Measurements from ENCODE around the gene CHN1. TPM values are rescaled to one million over a fixed set of nuclear protein-coding genes. Genes with fewer than 3 reads are reported as not detected.
A peak's percentile ranks its signal among the peaks of the same experiment; 100 is the strongest.

The CHN1 gene
- 8.2 TPM for polyA plus RNA-seq
- long read RNA-seq, donor 1, result 0 reads
- long read RNA-seq, donor 2, result 0 reads
- long read RNA-seq, donor 3, result 0 reads
- long read RNA-seq, donor 4, result 0 reads
- long read RNA-seq, donor 5, result 0 reads
- long read RNA-seq, donor 6, partial matches to known transcripts, result 0 of 1 reads
- long read RNA-seq, donor 6, other reads (novel, unspliced or antisense), result 0 of 1 reads
- long read RNA-seq, donor 7, partial matches to known transcripts, result 0 of 2 reads
- long read RNA-seq, donor 7, other reads (novel, unspliced or antisense), result 0 of 2 reads
- long read RNA-seq, donor 8, partial matches to known transcripts, result 0 of 1 reads
- long read RNA-seq, donor 8, other reads (novel, unspliced or antisense), result 0 of 1 reads
- long read RNA-seq, donor 9, partial matches to known transcripts, result 0 of 1 reads
- long read RNA-seq, donor 9, other reads (novel, unspliced or antisense), result 0 of 1 reads
- long read RNA-seq, donor 10, partial matches to known transcripts, result 0 of 1 reads
- long read RNA-seq, donor 10, other reads (novel, unspliced or antisense), result 0 of 1 reads
- long read RNA-seq, donor 11, partial matches to known transcripts, result 0 of 1 reads
- long read RNA-seq, donor 11, other reads (novel, unspliced or antisense), result 0 of 1 reads

- H3K9me3 ChIP-seq (ENCODE audit: control insufficient read depth, low read depth, low read length), result no peaks in the 10 kb centered on the region
- peak within 1 kb of the TSS; percentile 43 for H3K4me3 ChIP-seq (ENCODE audit: low read length)
- no peaks in the 10 kb centered on the region for H3K4me1 ChIP-seq (ENCODE audit: control insufficient read depth, insufficient read depth, low read length)
- peak within 1 kb of the TSS; percentile 0 for H3K27ac ChIP-seq (ENCODE audit: low read length)
- no CpG with 5 or more reads among the region's 89 CpGs for WGBS (ENCODE audit: insufficient coverage, low lambda C conversion rate)
- no peaks in the 10 kb centered on the region for H3K36me3 ChIP-seq (ENCODE audit: control insufficient read depth, insufficient read depth, low read length)
- peaks cover 51% of the 10 kb centered on the region for H3K27me3 ChIP-seq (ENCODE audit: control insufficient read depth, insufficient read depth, low read length)
- peak; percentile 64 for DNase-seq
These were observed at the start of gene CHN1 for GRCh38 chr2:175004980-175005732. Gene CHN1 (minus strand): TSS chr2:175005381. CDS start chr2:175004912, 469 bp downstream.

GRCh38 chr2:175054340-175054739, 49.2 kb upstream of the CHN1 start:
- Histone ChIP-seq H3K27ac (ENCODE audit: low read length) (no peak overlapping the region), H3K9me3 (ENCODE audit: control insufficient read depth, low read depth, low read length) (no peaks in the 10 kb centered on the region), H3K36me3 (ENCODE audit: control insufficient read depth, insufficient read depth, low read length) (peaks cover 4% of the 10 kb centered on the region), H3K4me1 (ENCODE audit: control insufficient read depth, insufficient read depth, low read length) (no peaks in the 10 kb centered on the region), H3K27me3 (ENCODE audit: control insufficient read depth, insufficient read depth, low read length) (no peaks in the 10 kb centered on the region), H3K4me3 (ENCODE audit: low read length) (no peak overlapping the region)
- no peak for DNase-seq
- no CpG with 5 or more reads among the region's 4 CpGs for WGBS (ENCODE audit: insufficient coverage, low lambda C conversion rate)

- Histone ChIP-seq H3K27me3 (ENCODE audit: control insufficient read depth, insufficient read depth, low read length) (no peaks in the 10 kb centered on the region), H3K4me3 (ENCODE audit: low read length) (no peak overlapping the region), H3K27ac (ENCODE audit: low read length) (no peak overlapping the region), H3K9me3 (ENCODE audit: control insufficient read depth, low read depth, low read length) (no peaks in the 10 kb centered on the region), H3K36me3 (ENCODE audit: control insufficient read depth, insufficient read depth, low read length) (no peaks in the 10 kb centered on the region), H3K4me1 (ENCODE audit: control insufficient read depth, insufficient read depth, low read length) (no peaks in the 10 kb centered on the region)
- no peak for DNase-seq
These were observed 44.5 kb upstream of the CHN1 start for GRCh38 chr2:175049661-175050060.

- 76% methylated on average over 2 of the region's 2 CpGs for WGBS (ENCODE audit: insufficient coverage, low lambda C conversion rate)
- H3K36me3 ChIP-seq (ENCODE audit: control insufficient read depth, insufficient read depth, low read length), result no peaks in the 10 kb centered on the region
These were observed 43.1 kb upstream of the CHN1 start for GRCh38 chr2:175048275-175048674.

GRCh38 chr2:175039490-175039889, 34.3 kb upstream of the CHN1 start:
- DNase-seq, result no peak
- H3K36me3 ChIP-seq (ENCODE audit: control insufficient read depth, insufficient read depth, low read length), result no peaks in the 10 kb centered on the region
- H3K27me3 ChIP-seq (ENCODE audit: control insufficient read depth, insufficient read depth, low read length), result no peaks in the 10 kb centered on the region
- no peak overlapping the region for H3K27ac ChIP-seq (ENCODE audit: low read length)
- H3K4me3 ChIP-seq (ENCODE audit: low read length), result no peak overlapping the region
- no peaks in the 10 kb centered on the region for H3K4me1 ChIP-seq (ENCODE audit: control insufficient read depth, insufficient read depth, low read length)
- no CpG with 5 or more reads among the region's 3 CpGs for WGBS (ENCODE audit: insufficient coverage, low lambda C conversion rate)
- no peaks in the 10 kb centered on the region for H3K9me3 ChIP-seq (ENCODE audit: control insufficient read depth, low read depth, low read length)

More at GRCh38 chr2:175048275-175048674, 43.1 kb upstream of the CHN1 start:
- Histone ChIP-seq H3K27ac (ENCODE audit: low read length) (no peak overlapping the region), H3K27me3 (ENCODE audit: control insufficient read depth, insufficient read depth, low read length) (no peaks in the 10 kb centered on the region), H3K4me3 (ENCODE audit: low read length) (no peak overlapping the region), H3K9me3 (ENCODE audit: control insufficient read depth, low read depth, low read length) (no peaks in the 10 kb centered on the region), H3K4me1 (ENCODE audit: control insufficient read depth, insufficient read depth, low read length) (no peaks in the 10 kb centered on the region)
- no peak for DNase-seq

- H3K27ac ChIP-seq (ENCODE audit: low read length), result no peak overlapping the region
- WGBS (ENCODE audit: insufficient coverage, low lambda C conversion rate), result no CpG with 5 or more reads among the region's 5 CpGs
- H3K36me3 ChIP-seq (ENCODE audit: control insufficient read depth, insufficient read depth, low read length), result no peaks in the 10 kb centered on the region
- no peaks in the 10 kb centered on the region for H3K9me3 ChIP-seq (ENCODE audit: control insufficient read depth, low read depth, low read length)
- H3K4me3 ChIP-seq (ENCODE audit: low read length), result no peak overlapping the region
- no peaks in the 10 kb centered on the region for H3K27me3 ChIP-seq (ENCODE audit: control insufficient read depth, insufficient read depth, low read length)
- no peak for DNase-seq
- H3K4me1 ChIP-seq (ENCODE audit: control insufficient read depth, insufficient read depth, low read length), result no peaks in the 10 kb centered on the region
These were observed 33.9 kb upstream of the CHN1 start for GRCh38 chr2:175039031-175039430.

GRCh38 chr2:175037941-175038340, 32.8 kb upstream of the CHN1 start:
- Histone ChIP-seq H3K9me3 (ENCODE audit: control insufficient read depth, low read depth, low read length) (no peaks in the 10 kb centered on the region), H3K36me3 (ENCODE audit: control insufficient read depth, insufficient read depth, low read length) (no peaks in the 10 kb centered on the region), H3K4me1 (ENCODE audit: control insufficient read depth, insufficient read depth, low read length) (no peaks in the 10 kb centered on the region), H3K27me3 (ENCODE audit: control insufficient read depth, insufficient read depth, low read length) (no peaks in the 10 kb centered on the region), H3K4me3 (ENCODE audit: low read length) (no peak overlapping the region), H3K27ac (ENCODE audit: low read length) (no peak overlapping the region)
- DNase-seq, result no peak
- WGBS (ENCODE audit: insufficient coverage, low lambda C conversion rate), result no CpG with 5 or more reads among the region's 2 CpGs

GRCh38 chr2:175036582-175037018, 31.4 kb upstream of the CHN1 start:
- Histone ChIP-seq H3K4me1 (ENCODE audit: control insufficient read depth, insufficient read depth, low read length) (no peaks in the 10 kb centered on the region), H3K27me3 (ENCODE audit: control insufficient read depth, insufficient read depth, low read length) (no peaks in the 10 kb centered on the region), H3K9me3 (ENCODE audit: control insufficient read depth, low read depth, low read length) (no peaks in the 10 kb centered on the region), H3K4me3 (ENCODE audit: low read length) (no peak overlapping the region), H3K27ac (ENCODE audit: low read length) (no peak overlapping the region), H3K36me3 (ENCODE audit: control insufficient read depth, insufficient read depth, low read length) (no peaks in the 10 kb centered on the region)
- 38% methylated on average over 3 of the region's 5 CpGs for WGBS (ENCODE audit: insufficient coverage, low lambda C conversion rate)
- peak in 1 of 2 donors; percentile 37 for DNase-seq

- Histone ChIP-seq H3K27ac (ENCODE audit: low read length) (no peak overlapping the region), H3K36me3 (ENCODE audit: control insufficient read depth, insufficient read depth, low read length) (no peaks in the 10 kb centered on the region), H3K4me3 (ENCODE audit: low read length) (no peak overlapping the region), H3K9me3 (ENCODE audit: control insufficient read depth, low read depth, low read length) (no peaks in the 10 kb centered on the region), H3K4me1 (ENCODE audit: control insufficient read depth, insufficient read depth, low read length) (peaks cover 3% of the 10 kb centered on the region), H3K27me3 (ENCODE audit: control insufficient read depth, insufficient read depth, low read length) (no peaks in the 10 kb centered on the region)
- WGBS (ENCODE audit: insufficient coverage, low lambda C conversion rate), result 100% methylated on average over 2 of the region's 3 CpGs
- DNase-seq, result no peak
These were observed 30.6 kb upstream of the CHN1 start for GRCh38 chr2:175035806-175036205.

- 100% methylated on average over 1 of the region's 3 CpGs for WGBS (ENCODE audit: insufficient coverage, low lambda C conversion rate)
- H3K27ac ChIP-seq (ENCODE audit: low read length), result no peak overlapping the region
- no peak for DNase-seq
These were observed 29.5 kb upstream of the CHN1 start for GRCh38 chr2:175034716-175035115.

More at GRCh38 chr2:175034716-175035115, 29.5 kb upstream of the CHN1 start:
- Histone ChIP-seq H3K9me3 (ENCODE audit: control insufficient read depth, low read depth, low read length) (no peaks in the 10 kb centered on the region), H3K27me3 (ENCODE audit: control insufficient read depth, insufficient read depth, low read length) (no peaks in the 10 kb centered on the region), H3K36me3 (ENCODE audit: control insufficient read depth, insufficient read depth, low read length) (no peaks in the 10 kb centered on the region), H3K4me3 (ENCODE audit: low read length) (no peak overlapping the region), H3K4me1 (ENCODE audit: control insufficient read depth, insufficient read depth, low read length) (peaks cover 3% of the 10 kb centered on the region)
